Nephron (organoid): ENCODE measurements around the gene RFX3.

Experiments
- H3K27ac Mint-ChIP-seq, 3 experiments: 2 replicates each; pipeline ENCODE4 v1.8.0; 2020; ENCODE audit warnings: mixed read lengths in 3 of 3, mild to moderate bottlenecking in 2 of 3, moderate library complexity in 1 of 3
- H3K27me3 Mint-ChIP-seq: 2 replicates; pipeline ENCODE4 v1.8.0; 2021; ENCODE audit warnings: low read depth, mild to moderate bottlenecking, moderate library complexity, mixed read lengths
- H3K36me3 Mint-ChIP-seq: 2 replicates; pipeline ENCODE4 v1.8.0; 2020; ENCODE audit warnings: low read depth, mixed read lengths
- H3K4me1 Mint-ChIP-seq: 2 replicates; pipeline ENCODE4 v1.8.0; 2020; ENCODE audit warnings: mixed read lengths
- H3K4me3 Mint-ChIP-seq, 3 experiments: 2 replicates each; pipeline ENCODE4 v1.8.0; 2020; ENCODE audit warnings: mild to moderate bottlenecking in 3 of 3, mixed read lengths in 3 of 3, moderate library complexity in 2 of 3
- H3K9me3 Mint-ChIP-seq: 2 replicates; pipeline ENCODE4 v1.8.0; 2020; ENCODE audit warnings: mixed read lengths
- TF ChIP-seq, protein P1 (sequence below), 3 experiments: fragments of 200-600 bp; sonication (generic); IDR thresholded peaks; one replicate each; pipeline ENCODE4 v1.5.0; 2021; ENCODE audit warnings: antibody characterized with exemption in 3 of 3; ENCODE audit not compliant: unreplicated experiment in 3 of 3

Gene RFX3

DNA sequence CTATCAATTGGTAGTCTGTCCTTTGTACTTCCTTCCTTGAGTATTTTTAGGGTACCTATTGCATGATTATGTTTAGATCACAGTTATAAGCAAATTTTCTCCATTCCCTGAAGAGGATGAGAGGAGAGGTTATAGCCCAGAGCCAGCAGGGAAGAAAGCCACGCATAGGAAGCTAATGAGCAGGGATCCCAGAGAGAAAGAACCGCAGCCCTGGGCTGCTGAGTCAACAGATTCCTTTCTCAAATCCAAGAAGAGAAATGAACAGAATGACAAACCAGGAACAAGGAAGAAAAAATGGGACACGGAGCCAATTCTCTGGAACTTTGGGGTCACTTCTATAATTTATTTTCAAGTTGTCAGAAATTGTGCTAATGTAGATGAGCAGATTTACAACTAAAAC is 284.5 kb downstream of the RFX3 start:
- Mint-ChIP-seq H3K36me3 (peaks cover 30% of the 10 kb centered on the region), H3K4me1 (peaks cover 5% of the 10 kb centered on the region), H3K4me3 (peak overlapping the region in 1 of 3 experiments; percentile 6), H3K27me3 (no peaks in the 10 kb centered on the region), H3K27ac (peak overlapping the region; percentile 21 to 77 (median 25)), H3K9me3 (no peaks in the 10 kb centered on the region)
- TF ChIP-seq, protein P1, sequence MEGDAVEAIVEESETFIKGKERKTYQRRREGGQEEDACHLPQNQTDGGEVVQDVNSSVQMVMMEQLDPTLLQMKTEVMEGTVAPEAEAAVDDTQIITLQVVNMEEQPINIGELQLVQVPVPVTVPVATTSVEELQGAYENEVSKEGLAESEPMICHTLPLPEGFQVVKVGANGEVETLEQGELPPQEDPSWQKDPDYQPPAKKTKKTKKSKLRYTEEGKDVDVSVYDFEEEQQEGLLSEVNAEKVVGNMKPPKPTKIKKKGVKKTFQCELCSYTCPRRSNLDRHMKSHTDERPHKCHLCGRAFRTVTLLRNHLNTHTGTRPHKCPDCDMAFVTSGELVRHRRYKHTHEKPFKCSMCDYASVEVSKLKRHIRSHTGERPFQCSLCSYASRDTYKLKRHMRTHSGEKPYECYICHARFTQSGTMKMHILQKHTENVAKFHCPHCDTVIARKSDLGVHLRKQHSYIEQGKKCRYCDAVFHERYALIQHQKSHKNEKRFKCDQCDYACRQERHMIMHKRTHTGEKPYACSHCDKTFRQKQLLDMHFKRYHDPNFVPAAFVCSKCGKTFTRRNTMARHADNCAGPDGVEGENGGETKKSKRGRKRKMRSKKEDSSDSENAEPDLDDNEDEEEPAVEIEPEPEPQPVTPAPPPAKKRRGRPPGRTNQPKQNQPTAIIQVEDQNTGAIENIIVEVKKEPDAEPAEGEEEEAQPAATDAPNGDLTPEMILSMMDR (IDR thresholded peaks at IDR 0.05; ENCODE audit: unreplicated experiment in 3 of 3): no peak

DNA sequence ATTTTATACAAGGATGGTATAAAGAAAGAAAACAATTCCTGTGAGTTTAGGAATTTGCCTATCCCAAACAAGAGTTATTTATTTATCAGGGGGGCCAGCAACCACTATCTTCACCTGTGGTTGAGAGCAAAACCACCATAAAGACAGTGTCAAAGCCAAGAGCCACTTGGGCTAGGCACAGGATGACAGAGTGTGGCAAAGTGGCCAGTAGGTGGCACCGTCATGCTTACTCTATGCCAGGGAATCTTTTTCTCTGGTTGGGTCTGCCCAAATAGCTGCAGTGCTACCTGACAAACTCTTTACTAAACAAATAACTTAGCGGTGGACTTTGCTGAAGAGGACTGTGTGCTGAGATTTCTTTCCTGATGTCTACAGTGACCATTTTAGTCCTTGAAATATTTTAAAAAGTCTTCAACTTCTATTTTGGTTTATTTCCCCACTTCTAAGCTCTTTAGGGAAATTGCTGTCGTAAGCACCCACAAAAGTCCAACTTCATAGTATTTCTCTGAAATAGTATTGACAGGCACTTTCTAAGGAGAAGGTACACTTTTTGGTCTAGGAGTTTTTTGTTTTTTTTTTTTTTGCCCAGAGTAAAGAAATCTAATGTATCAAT is 285.0 kb downstream of the RFX3 start:
- Mint-ChIP-seq H3K27ac (peak overlapping the region; percentile 21 to 77 (median 25)), H3K9me3 (no peaks in the 10 kb centered on the region), H3K4me1 (peaks cover 5% of the 10 kb centered on the region), H3K4me3 (no peak overlapping the region), H3K27me3 (no peaks in the 10 kb centered on the region), H3K36me3 (peaks cover 30% of the 10 kb centered on the region)
- TF ChIP-seq, protein P1 (IDR thresholded peaks at IDR 0.05; ENCODE audit: unreplicated experiment in 3 of 3): peak; percentile 57 to 69 (median 67)

DNA sequence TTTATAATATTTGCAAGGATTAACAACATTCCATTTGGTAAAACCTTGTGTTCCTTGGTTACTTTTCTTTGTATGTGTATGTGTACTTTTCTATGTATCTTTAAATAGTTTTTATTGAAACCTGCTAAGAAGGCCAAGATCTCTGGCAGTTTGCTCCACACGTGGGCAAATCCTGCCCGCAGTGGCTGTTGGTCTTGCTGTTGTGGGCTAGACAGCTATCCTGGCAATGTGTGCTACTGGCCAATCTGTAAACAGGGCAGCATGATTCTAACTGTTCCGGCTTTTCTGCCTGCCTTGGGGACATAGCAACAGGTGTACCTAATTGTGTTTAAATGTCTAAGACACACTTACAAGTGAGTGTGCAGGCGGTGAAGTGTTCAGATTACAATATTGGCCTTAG is 286.6 kb downstream of the RFX3 start:
- Mint-ChIP-seq H3K27ac (no peak overlapping the region), H3K27me3 (no peaks in the 10 kb centered on the region), H3K4me3 (no peak overlapping the region), H3K9me3 (no peaks in the 10 kb centered on the region), H3K36me3 (peaks cover 26% of the 10 kb centered on the region), H3K4me1 (peaks cover 5% of the 10 kb centered on the region)
- TF ChIP-seq, protein P1 (IDR thresholded peaks at IDR 0.05; ENCODE audit: unreplicated experiment in 3 of 3): no peak

DNA sequence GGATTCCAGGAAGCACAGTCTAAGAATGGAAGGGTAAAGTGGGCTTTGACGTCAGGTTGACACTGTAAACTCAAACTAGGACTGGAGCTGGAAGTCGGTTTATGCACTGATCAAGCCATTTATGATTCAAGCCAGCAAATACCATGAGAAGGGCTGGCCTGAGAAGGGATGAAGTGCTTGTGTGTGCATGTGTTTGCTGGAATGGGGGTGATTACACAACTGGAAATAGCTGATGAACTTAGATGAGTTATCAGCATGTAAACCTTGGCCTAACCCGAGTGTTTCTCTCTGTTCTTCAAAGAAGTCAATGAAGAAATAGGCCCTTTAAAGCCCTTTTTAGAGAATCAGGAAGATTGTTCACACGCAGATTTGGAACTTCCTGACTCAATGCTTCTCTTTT is 287.6 kb downstream of the RFX3 start:
- TF ChIP-seq, protein P1 (IDR thresholded peaks at IDR 0.05; ENCODE audit: unreplicated experiment in 3 of 3): no peak
- no peak overlapping the region for H3K27ac Mint-ChIP-seq
- H3K27me3 Mint-ChIP-seq: no peaks in the 10 kb centered on the region

DNA sequence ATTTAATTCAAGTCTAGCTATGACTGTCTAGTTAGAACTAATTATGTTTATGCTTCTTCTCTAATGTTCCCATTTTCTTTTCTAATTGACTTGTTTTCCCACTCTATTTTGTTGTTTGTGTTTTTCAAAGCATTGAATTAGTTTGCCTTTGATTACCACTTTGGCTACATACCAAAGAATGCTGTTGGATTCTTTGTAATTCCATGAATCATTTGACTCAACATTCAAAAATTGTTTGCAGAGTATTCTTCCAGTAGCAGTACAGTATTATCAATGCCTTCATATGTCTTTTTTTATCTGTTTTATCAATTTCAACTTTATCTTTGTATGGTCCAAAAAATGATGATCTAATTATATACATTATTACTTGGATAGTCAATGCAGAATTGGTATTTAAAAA is 288.7 kb downstream of the RFX3 start:
- TF ChIP-seq, protein P1 (IDR thresholded peaks at IDR 0.05; ENCODE audit: unreplicated experiment in 3 of 3): no peak
- H3K4me1 Mint-ChIP-seq: peaks cover 5% of the 10 kb centered on the region
- H3K9me3 Mint-ChIP-seq: no peaks in the 10 kb centered on the region
- H3K27ac Mint-ChIP-seq: no peak overlapping the region
- no peaks in the 10 kb centered on the region for H3K27me3 Mint-ChIP-seq
- H3K4me3 Mint-ChIP-seq: no peak overlapping the region
- H3K36me3 Mint-ChIP-seq: peaks cover 26% of the 10 kb centered on the region

More for the DNA sequence above, 287.6 kb downstream of the RFX3 start:
- no peaks in the 10 kb centered on the region for H3K9me3 Mint-ChIP-seq
- H3K4me1 Mint-ChIP-seq: peaks cover 5% of the 10 kb centered on the region
- H3K4me3 Mint-ChIP-seq: no peak overlapping the region
- peaks cover 26% of the 10 kb centered on the region for H3K36me3 Mint-ChIP-seq

DNA sequence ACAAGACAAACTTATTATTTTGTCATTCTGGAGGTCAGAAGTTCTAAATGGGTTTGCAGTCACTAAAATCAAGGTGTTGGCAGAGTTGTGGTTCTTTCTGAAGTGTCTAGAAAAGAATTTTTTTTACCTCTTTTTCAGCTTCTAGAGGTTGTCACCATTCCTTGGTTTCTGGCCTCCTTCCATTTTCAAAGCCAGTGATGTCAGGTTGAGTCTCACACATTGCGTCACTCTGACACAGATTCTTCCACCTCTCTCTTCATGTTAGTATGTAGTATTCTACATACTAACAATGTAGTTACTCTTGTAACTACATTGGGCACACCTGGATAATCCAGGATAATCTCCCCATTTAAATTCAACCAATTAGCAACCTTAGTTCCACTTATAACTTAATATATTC is 290.3 kb downstream of the RFX3 start:
- Mint-ChIP-seq H3K27me3 (no peaks in the 10 kb centered on the region), H3K4me1 (no peaks in the 10 kb centered on the region), H3K9me3 (no peaks in the 10 kb centered on the region), H3K4me3 (no peak overlapping the region), H3K36me3 (peaks cover 26% of the 10 kb centered on the region), H3K27ac (no peak overlapping the region)
- TF ChIP-seq, protein P1 (IDR thresholded peaks at IDR 0.05; ENCODE audit: unreplicated experiment in 3 of 3): no peak
